Activated CD8-positive, alpha-beta memory T cell treated with anti-CD3 and anti-CD28 coated beads for 4 hours (primary cell): ENCODE results near the gene ING5.

Experiments used
- DNase-seq, 2 donors: peaks; one replicate each; pipeline ENCODE4 v3.0.0-alpha.2; 2020; ENCODE audit warnings: low read depth in 2 of 2

Gene ING5

GRCh38 chr2:241776336-241777169 lies 74.7 kb downstream of the ING5 start, which contains the start of gene GAL3ST2:
TSS of gene GAL3ST2 (plus strand) at chr2:241776822. CDS start at chr2:241776956, 134 bp downstream.
- DNase-seq = no peak

- no peak for DNase-seq
These were observed 75.4 kb downstream of the ING5 start for GRCh38 chr2:241777170-241777685.

GRCh38 chr2:241777686-241778627 lies 76.1 kb downstream of the ING5 start:
- no peak for DNase-seq
